ENCODE data around the gene BMP5. TPM values are rescaled to one million over a fixed set of nuclear protein-coding genes. Genes with fewer than 3 reads are reported as not detected.

Gene BMP5
- total and polyA plus RNA-seq, 2 of the 8 experiments (the other 6 are each of a cell fraction or from before 2014, with no cell fraction given): 0.02 TPM; not detected in 1

DNA sequence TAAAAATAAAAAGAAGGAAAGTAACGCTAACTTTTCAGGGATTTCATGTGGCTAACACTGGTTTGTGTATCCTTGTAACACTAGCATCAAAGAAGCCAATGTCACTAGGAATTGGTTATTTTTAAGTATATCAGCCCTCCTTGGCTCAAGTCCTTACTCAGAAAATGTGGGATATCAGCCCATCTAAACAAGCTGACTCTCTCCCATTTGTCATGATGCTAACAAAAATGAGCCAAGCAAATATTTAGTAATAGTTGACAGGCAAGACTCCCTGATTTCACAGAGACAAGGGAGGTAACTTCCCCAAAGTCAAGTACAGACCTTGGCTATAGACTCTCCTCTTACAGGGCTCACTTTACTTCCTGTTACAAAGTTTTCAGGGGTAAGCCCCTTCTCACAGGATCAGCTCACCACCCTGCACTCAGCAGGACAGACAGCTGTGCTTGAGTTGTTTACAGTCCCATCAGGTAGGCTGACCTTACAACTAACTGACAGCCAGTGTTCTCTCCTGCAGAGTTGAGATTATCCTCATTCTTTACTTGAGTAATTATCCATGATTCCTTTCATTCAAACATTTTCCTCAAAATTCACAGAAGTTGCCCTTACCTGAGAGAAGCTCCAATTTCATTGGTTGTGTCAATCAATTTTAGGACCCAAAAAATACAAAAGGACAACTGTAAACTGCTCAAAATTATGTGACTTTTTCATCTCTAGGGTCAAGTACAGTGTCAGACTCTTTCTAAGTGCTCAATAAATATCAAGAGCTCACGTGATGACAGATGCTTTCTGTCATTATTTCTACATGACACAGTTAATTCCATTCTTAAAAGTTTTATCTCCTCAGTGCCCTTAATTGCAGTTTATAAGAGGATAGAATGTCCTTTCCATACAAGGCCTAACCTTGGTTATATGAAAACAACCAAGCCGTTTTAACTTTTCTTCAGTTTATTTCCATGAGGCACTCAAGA is 38.1 kb upstream of the BMP5 start:
- H4K91ac ChIP-seq (replicated peaks; ENCODE audit: insufficient read length, low read length): no peak overlapping the region
- H2BK5ac ChIP-seq (ENCODE audit: low read depth, low read length): no peak overlapping the region
- ChIA-PET CTCF (ENCODE audit: partially characterized antibody) (interaction anchor here (0.6 to 0.9 kb wide), 2 partner anchors 10 to 1998 kb away, joined by 3 read pairs; no protein-coding TSS in a partner anchor), POLR2A (ENCODE audit: partially characterized antibody) (no interaction called here)
- no peaks in the 10 kb centered on the region for H3K23me2 ChIP-seq (ENCODE audit: low read depth, low read length)
- no peak overlapping the region for H2BK20ac ChIP-seq (ENCODE audit: low read length)
- no peak overlapping the region for H3K4me2 ChIP-seq (ENCODE audit: insufficient read depth in 1 of 2, low read depth in 2 of 2, low read length in 2 of 2)
- peak; percentile 75 for FAIRE-seq
- no peak overlapping the region for H3K27ac ChIP-seq (ENCODE audit: low read depth, low read length)
- no peaks in the 10 kb centered on the region; a peak in 1 of 8 replicates for H3K36me3 ChIP-seq (ENCODE audit: control insufficient read depth in 2 of 4, insufficient read depth in 4 of 4, low read length in 3 of 4)
- H2BK12ac ChIP-seq (ENCODE audit: low read depth, low read length): no peak overlapping the region
- H3K9ac ChIP-seq (replicated peaks in 1 of 4; ENCODE audit: extremely low read depth in 1 of 4, low read depth in 3 of 4, low read length in 3 of 4): no peak overlapping the region
- no peak overlapping the region for H3K4ac ChIP-seq (replicated peaks; ENCODE audit: insufficient read length, low read depth, low read length)
- no peak overlapping the region for H4K8ac ChIP-seq (ENCODE audit: extremely low read depth, insufficient read depth, low read length)
- no peaks in the 10 kb centered on the region for H3K79me1 ChIP-seq (ENCODE audit: low read depth, low read length)
- no peaks in the 10 kb centered on the region for H4K20me1 ChIP-seq (replicated peaks in 1 of 2; ENCODE audit: control insufficient read depth in 1 of 2, insufficient read depth in 2 of 2, low read length in 2 of 2)
- H2AK5ac ChIP-seq (ENCODE audit: low read depth, low read length): no peak overlapping the region
- no peak overlapping the region for H2BK120ac ChIP-seq (replicated peaks; ENCODE audit: low read depth, low read length)
- peaks cover 2 to 5% (median 4%) of the 10 kb centered on the region in 4 experiments; a peak in 4 of 7 replicates for H3K4me1 ChIP-seq (replicated peaks in 1 of 4; ENCODE audit: control insufficient read depth in 3 of 4, insufficient read depth in 4 of 4, low read length in 3 of 4)
- no peak overlapping the region for H2BK15ac ChIP-seq (ENCODE audit: low read length)
- H3K9me3 ChIP-seq (ENCODE audit: insufficient read depth in 2 of 2, low read depth in 1 of 2, low read length in 1 of 2): no peaks in the 10 kb centered on the region; a peak in 1 of 4 replicates
- H3K23ac ChIP-seq (ENCODE audit: insufficient read length): no peak overlapping the region
- peak overlapping the region; percentile 94 for H4K5ac ChIP-seq (ENCODE audit: insufficient read length, low read depth, low read length)
- DNase-seq (ENCODE audit: low read depth in 1 of 2, low spot score in 2 of 2): peak in 1 of 2 experiments; percentile 1
- WGBS, 2 experiments (ENCODE audit: extremely low coverage in 1 of 2, insufficient coverage in 1 of 2, insufficient read length in 1 of 2, insufficient replicate concordance in 2 of 2, low coverage in 1 of 2, low lambda C conversion rate in 2 of 2, missing lambda C conversion rate in 1 of 2): 52% methylated on average over 3 of the region's 3 CpGs; no CpG with 5 or more reads in 1 of the 2 experiments
- no peaks in the 10 kb centered on the region for H3K79me2 ChIP-seq (ENCODE audit: control insufficient read depth in 1 of 2, insufficient read depth in 2 of 2, low read length in 2 of 2)
- TF ChIP-seq ZNF274 (IDR thresholded peaks at IDR 0.05; ENCODE audit: borderline replicate concordance, extremely low read depth, low read length) (no peak), TCF12 (IDR thresholded peaks at IDR 0.05; ENCODE audit: low read depth, low read length) (peak; percentile 88), HDAC2 (IDR thresholded peaks at IDR 0.05; ENCODE audit: borderline replicate concordance in 1 of 2, low read depth in 2 of 2, low read length in 2 of 2) (no peak), SIN3A (conservative IDR thresholded peaks at IDR 0.05 in 1 of 2, IDR thresholded peaks at IDR 0.05 in 1 of 2; ENCODE audit: low read depth in 1 of 2, low read length in 2 of 2) (peak; percentile 76 to 77; a peak in 1 of 4 replicates)
- no peak overlapping the region for H3K18ac ChIP-seq (ENCODE audit: extremely low read depth, low read length)
- no peaks in the 10 kb centered on the region for H3K27me3 ChIP-seq (replicated peaks in 1 of 4; ENCODE audit: control insufficient read depth in 3 of 4, extremely low read depth in 1 of 4, insufficient read depth in 3 of 4, low read length in 3 of 4)
- H2AFZ ChIP-seq (ENCODE audit: low read length): no peak overlapping the region
- H3K14ac ChIP-seq (ENCODE audit: insufficient read length): no peak overlapping the region
- no peak overlapping the region for H3K56ac ChIP-seq (replicated peaks; ENCODE audit: insufficient read length, low read depth, low read length)
- no peak overlapping the region for H3K4me3 ChIP-seq (ENCODE audit: extremely low read depth in 1 of 4, insufficient read depth in 2 of 4, low read depth in 3 of 4, low read length in 4 of 4)
